Measurements from ENCODE around the gene CAMK2A. TPM values are rescaled to one million over a fixed set of nuclear protein-coding genes. Genes with fewer than 3 reads are reported as not detected.

The CAMK2A gene
- total and polyA plus RNA-seq, 3 donors from 2014 or later, result 0.24 to 0.70 (median 0.25) TPM

GRCh38 chr5:150264667-150265603 lies 24.6 kb downstream of the CAMK2A start:
- H3K4me1 ChIP-seq, result peaks cover 12% of the 10 kb centered on the region
- no peak overlapping the region for H3K4me3 ChIP-seq
- H3K27ac ChIP-seq, result no peak overlapping the region
- no peak for DNase-seq
- H3K36me3 ChIP-seq (ENCODE audit: low read depth, missing control alignments), result no peaks in the 10 kb centered on the region
- TF ChIP-seq POLR2A (IDR thresholded peaks at IDR 0.05) (no peak), CTCF (IDR thresholded peaks at IDR 0.05) (no peak)
- 84 to 86% methylated on average over 18 to 23 of the region's 23 CpGs for WGBS, 2 donors
- no peaks in the 10 kb centered on the region for H3K27me3 ChIP-seq
- intact Hi-C loops (cut with DNase I; ENCODE audit: low total_unique reads), result no loop called here
- H3K9me3 ChIP-seq, result no peaks in the 10 kb centered on the region

GRCh38 chr5:150263801-150264621 lies 25.6 kb downstream of the CAMK2A start:
- intact Hi-C loops (cut with DNase I; ENCODE audit: low total_unique reads), result no loop called here
- no peak overlapping the region for H3K4me3 ChIP-seq
- 64% methylated on average over 6 to 9 of the region's 11 CpGs for WGBS, 2 donors
- H3K9me3 ChIP-seq, result no peaks in the 10 kb centered on the region
- TF ChIP-seq CTCF (IDR thresholded peaks at IDR 0.05), result no peak
- TF ChIP-seq POLR2A (IDR thresholded peaks at IDR 0.05), result no peak
- no peak overlapping the region for H3K27ac ChIP-seq
- DNase-seq, result no peak
- no peaks in the 10 kb centered on the region for H3K36me3 ChIP-seq (ENCODE audit: low read depth, missing control alignments)
- H3K4me1 ChIP-seq, result peaks cover 12% of the 10 kb centered on the region
- no peaks in the 10 kb centered on the region for H3K27me3 ChIP-seq

- no peak for DNase-seq
- H3K4me3 ChIP-seq, result no peak overlapping the region
- H3K27ac ChIP-seq, result no peak overlapping the region
- H3K27me3 ChIP-seq, result no peaks in the 10 kb centered on the region
- TF ChIP-seq CTCF (IDR thresholded peaks at IDR 0.05) (no peak), POLR2A (IDR thresholded peaks at IDR 0.05) (no peak)
- H3K36me3 ChIP-seq (ENCODE audit: low read depth, missing control alignments), result no peaks in the 10 kb centered on the region
- WGBS, 2 donors, result 82 to 84% methylated on average over 5 of the region's 5 CpGs
- H3K4me1 ChIP-seq, result peaks cover 12% of the 10 kb centered on the region
- intact Hi-C loops (cut with DNase I; ENCODE audit: low total_unique reads), result no loop called here
- no peaks in the 10 kb centered on the region for H3K9me3 ChIP-seq
These were observed 26.2 kb downstream of the CAMK2A start for GRCh38 chr5:150263375-150263775.

DNA sequence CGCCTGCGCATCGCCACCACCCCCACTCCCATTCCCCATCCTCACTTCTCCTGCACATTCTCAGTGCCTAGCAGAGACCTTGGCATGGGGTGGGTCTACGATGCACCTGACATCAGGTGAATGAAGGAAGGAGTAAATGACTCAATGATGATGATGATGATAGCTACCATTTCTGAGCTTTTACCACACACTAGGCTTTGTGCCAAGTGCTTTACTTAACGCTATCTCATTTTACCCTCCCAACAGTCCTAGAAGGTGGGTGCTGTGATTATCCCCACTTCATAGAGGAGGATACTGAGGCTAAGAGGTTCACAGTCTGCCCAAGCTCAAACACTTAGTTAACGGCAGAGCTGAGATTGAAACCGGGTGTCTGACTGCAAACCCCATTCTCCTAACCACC lies 27.1 kb downstream of the CAMK2A start:
- peaks cover 12% of the 10 kb centered on the region for H3K4me1 ChIP-seq
- whole genome bisulfite sequencing, 2 donors, result 90 to 92% methylated on average over 4 to 7 of the region's 7 CpGs
- intact Hi-C loops (cut with DNase I; ENCODE audit: low total_unique reads), result no loop called here
- H3K4me3 ChIP-seq, result no peak overlapping the region
- no peaks in the 10 kb centered on the region for H3K27me3 ChIP-seq
- no peak overlapping the region for H3K27ac ChIP-seq
- no peak for DNase-seq
- no peaks in the 10 kb centered on the region for H3K9me3 ChIP-seq
- TF ChIP-seq CTCF (IDR thresholded peaks at IDR 0.05), result no peak
- TF ChIP-seq POLR2A (IDR thresholded peaks at IDR 0.05), result no peak
- no peaks in the 10 kb centered on the region for H3K36me3 ChIP-seq (ENCODE audit: low read depth, missing control alignments)

All from testis (tissue), 3 donors.